Type B pancreatic cell (in vitro differentiated cells): ENCODE measurements around the gene LDB3. TPM values are rescaled to one million over a fixed set of nuclear protein-coding genes. Genes with fewer than 3 reads are reported as not detected.
A peak's percentile ranks its signal among the peaks of the same experiment; 100 is the strongest.

Experiments
- DNase-seq: peaks from one replicate; pipeline ENCODE4 v3.0.0; 2021; ENCODE audit warnings: mixed read lengths; ENCODE audit not compliant: unreplicated experiment; ENCODE audit errors: extremely low spot score
- H3K27ac Mint-ChIP-seq: 2 replicates; pipeline ENCODE4 v1.8.0; 2021; ENCODE audit warnings: mild to moderate bottlenecking, mixed read lengths
- H3K27me3 Mint-ChIP-seq: 2 replicates; pipeline ENCODE4 v1.8.0; 2021; ENCODE audit warnings: mixed read lengths
- H3K36me3 Mint-ChIP-seq: 2 replicates; pipeline ENCODE4 v1.8.0; 2021; ENCODE audit warnings: mixed read lengths
- H3K4me1 Mint-ChIP-seq: one replicate; pipeline ENCODE4 v1.8.0; 2021; ENCODE audit warnings: mixed read lengths; ENCODE audit not compliant: unreplicated experiment
- H3K4me3 Mint-ChIP-seq: 2 replicates; pipeline ENCODE4 v1.8.0; 2021; ENCODE audit warnings: mild to moderate bottlenecking, mixed read lengths
- H3K9me3 Mint-ChIP-seq: 2 replicates; pipeline ENCODE4 v1.8.0; 2021; ENCODE audit warnings: mixed read lengths
- total RNA-seq: library from RNA; stranded (reverse); gene quantifications from 2 replicates; pipeline ENCODE4 v1.2.1, GENCODE V29; 2021; ENCODE audit warnings: low replicate concordance
- TF ChIP-seq, protein P1 (sequence below): fragments of 200-600 bp; sonication (generic); conservative IDR thresholded peaks from 2 replicates; pipeline ENCODE4 v1.5.0; 2021; ENCODE audit warnings: antibody characterized with exemption, mild to moderate bottlenecking

LDB3 gene
- total RNA-seq, 1 donor from 2014 or later: 0.85 TPM

DNA sequence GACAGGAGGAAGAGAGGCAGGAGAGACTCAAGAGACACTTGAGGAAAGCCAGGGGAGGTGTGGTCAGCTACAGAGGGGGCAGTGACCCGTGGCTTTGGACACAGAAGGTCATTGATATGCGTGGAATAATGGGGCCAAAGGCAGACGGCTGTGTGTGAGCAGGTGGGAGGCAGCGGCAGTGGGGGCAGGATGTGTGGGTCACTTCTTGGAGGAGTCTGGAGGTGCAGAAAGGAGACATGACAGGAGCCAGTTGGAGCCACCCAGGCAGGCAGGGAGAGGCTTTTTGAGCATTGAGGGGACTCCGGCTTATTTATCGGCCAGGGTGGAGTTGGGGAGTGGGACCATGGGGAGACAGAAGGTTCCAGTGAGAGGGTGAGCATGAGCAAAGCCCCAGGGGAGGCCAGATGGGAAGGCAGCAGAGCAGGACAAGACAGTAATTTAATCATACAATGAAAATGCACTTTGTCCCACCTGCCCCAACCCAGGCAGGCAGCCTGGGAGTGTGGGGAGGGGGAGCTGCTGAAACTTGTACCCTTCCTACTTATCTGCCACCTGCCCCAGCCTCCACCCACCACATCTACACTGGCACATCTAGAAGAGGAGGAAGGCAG, 5.0 kb downstream of the LDB3 start:
- H3K27me3 Mint-ChIP-seq: no peaks in the 10 kb centered on the region
- DNase-seq: no peak
- no peaks in the 10 kb centered on the region for H3K9me3 Mint-ChIP-seq
- peak overlapping the region; percentile 11 for H3K27ac Mint-ChIP-seq
- H3K4me1 Mint-ChIP-seq: peaks cover 21% of the 10 kb centered on the region
- TF ChIP-seq, protein P1, sequence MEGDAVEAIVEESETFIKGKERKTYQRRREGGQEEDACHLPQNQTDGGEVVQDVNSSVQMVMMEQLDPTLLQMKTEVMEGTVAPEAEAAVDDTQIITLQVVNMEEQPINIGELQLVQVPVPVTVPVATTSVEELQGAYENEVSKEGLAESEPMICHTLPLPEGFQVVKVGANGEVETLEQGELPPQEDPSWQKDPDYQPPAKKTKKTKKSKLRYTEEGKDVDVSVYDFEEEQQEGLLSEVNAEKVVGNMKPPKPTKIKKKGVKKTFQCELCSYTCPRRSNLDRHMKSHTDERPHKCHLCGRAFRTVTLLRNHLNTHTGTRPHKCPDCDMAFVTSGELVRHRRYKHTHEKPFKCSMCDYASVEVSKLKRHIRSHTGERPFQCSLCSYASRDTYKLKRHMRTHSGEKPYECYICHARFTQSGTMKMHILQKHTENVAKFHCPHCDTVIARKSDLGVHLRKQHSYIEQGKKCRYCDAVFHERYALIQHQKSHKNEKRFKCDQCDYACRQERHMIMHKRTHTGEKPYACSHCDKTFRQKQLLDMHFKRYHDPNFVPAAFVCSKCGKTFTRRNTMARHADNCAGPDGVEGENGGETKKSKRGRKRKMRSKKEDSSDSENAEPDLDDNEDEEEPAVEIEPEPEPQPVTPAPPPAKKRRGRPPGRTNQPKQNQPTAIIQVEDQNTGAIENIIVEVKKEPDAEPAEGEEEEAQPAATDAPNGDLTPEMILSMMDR: no peak
- no peaks in the 10 kb centered on the region for H3K36me3 Mint-ChIP-seq
- peak overlapping the region; percentile 20 for H3K4me3 Mint-ChIP-seq

DNA sequence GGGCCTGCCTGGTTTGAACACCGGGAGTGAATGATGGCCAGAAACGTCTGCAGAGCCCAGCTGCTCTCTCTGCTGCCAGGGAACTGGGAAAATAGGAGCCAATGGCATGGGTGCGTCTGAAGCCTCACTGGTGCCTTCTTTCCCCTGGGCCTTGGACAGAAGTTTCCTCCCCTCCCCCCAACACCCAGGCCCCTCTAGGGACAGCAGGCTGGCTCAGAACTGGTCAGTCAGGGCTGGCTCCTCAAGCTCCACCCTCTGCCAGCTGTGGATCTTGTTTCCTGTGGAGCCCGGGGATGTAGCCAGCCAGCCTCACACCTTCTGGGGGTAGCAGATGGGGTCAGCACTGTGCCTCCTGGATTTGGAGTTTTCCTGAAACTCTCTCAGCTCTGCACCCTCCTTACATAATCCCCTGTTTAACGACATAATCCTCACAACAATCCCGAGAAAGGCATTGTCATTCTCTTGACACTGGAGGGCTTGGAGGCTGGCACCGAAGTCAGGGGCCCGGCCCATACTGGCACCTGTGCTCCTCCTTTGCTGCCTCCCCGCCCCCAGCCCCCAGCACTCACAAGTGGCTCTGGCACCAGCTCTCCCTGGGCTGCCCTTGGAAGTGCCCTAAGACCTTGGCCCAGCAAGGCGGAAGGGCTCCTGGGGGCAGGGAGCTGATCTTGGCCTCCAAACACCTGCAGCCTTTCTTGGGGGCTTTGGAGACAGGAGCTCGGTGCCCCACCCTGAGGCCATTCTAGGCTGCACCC, 5.7 kb downstream of the LDB3 start:
- H3K4me3 Mint-ChIP-seq: peak overlapping the region; percentile 20
- H3K9me3 Mint-ChIP-seq: no peaks in the 10 kb centered on the region
- H3K27ac Mint-ChIP-seq: peak overlapping the region; percentile 11
- no peaks in the 10 kb centered on the region for H3K27me3 Mint-ChIP-seq
- H3K4me1 Mint-ChIP-seq: peaks cover 15% of the 10 kb centered on the region
- TF ChIP-seq, protein P1: no peak
- DNase-seq: no peak
- no peaks in the 10 kb centered on the region for H3K36me3 Mint-ChIP-seq

- DNase-seq: no peak
- H3K4me3 Mint-ChIP-seq: no peak overlapping the region
- TF ChIP-seq, protein P1: no peak
- H3K9me3 Mint-ChIP-seq: no peaks in the 10 kb centered on the region
- peaks cover 19% of the 10 kb centered on the region for H3K4me1 Mint-ChIP-seq
- H3K27me3 Mint-ChIP-seq: no peaks in the 10 kb centered on the region
- no peak overlapping the region for H3K27ac Mint-ChIP-seq
- H3K36me3 Mint-ChIP-seq: no peaks in the 10 kb centered on the region
These were observed 6.6 kb downstream of the LDB3 start for GRCh38 chr10:86674912-86675311.

- H3K27ac Mint-ChIP-seq: no peak overlapping the region
- TF ChIP-seq, protein P1: no peak
- H3K27me3 Mint-ChIP-seq: no peaks in the 10 kb centered on the region
- peaks cover 21% of the 10 kb centered on the region for H3K4me1 Mint-ChIP-seq
- H3K4me3 Mint-ChIP-seq: no peak overlapping the region
- H3K9me3 Mint-ChIP-seq: no peaks in the 10 kb centered on the region
- DNase-seq: no peak
- no peaks in the 10 kb centered on the region for H3K36me3 Mint-ChIP-seq
These were observed 9.1 kb downstream of the LDB3 start for GRCh38 chr10:86677374-86677773.

- no peak overlapping the region for H3K27ac Mint-ChIP-seq
- H3K4me3 Mint-ChIP-seq: no peak overlapping the region
- no peaks in the 10 kb centered on the region for H3K27me3 Mint-ChIP-seq
- peaks cover 11% of the 10 kb centered on the region for H3K4me1 Mint-ChIP-seq
- no peak for DNase-seq
- TF ChIP-seq, protein P1: no peak
- H3K36me3 Mint-ChIP-seq: no peaks in the 10 kb centered on the region
- no peaks in the 10 kb centered on the region for H3K9me3 Mint-ChIP-seq
These were observed 10.9 kb downstream of the LDB3 start for GRCh38 chr10:86678999-86679792.
